ENCODE results near the gene CHST3.

Gene CHST3

GRCh38 chr10:72016608-72017300 lies 52.6 kb downstream of the CHST3 start:
- no peak overlapping the region for H3K4me3 ChIP-seq (ENCODE audit: low read depth, low read length)
- TF ChIP-seq CTCF (IDR thresholded peaks at IDR 0.05; ENCODE audit: low read depth, low read length): no peak

- TF ChIP-seq CTCF (IDR thresholded peaks at IDR 0.05; ENCODE audit: low read depth, low read length): no peak
- H3K4me3 ChIP-seq (ENCODE audit: low read depth, low read length): no peak overlapping the region
These were observed 55.1 kb downstream of the CHST3 start for GRCh38 chr10:72019085-72019876.

GRCh38 chr10:72020914-72021809 lies 57.0 kb downstream of the CHST3 start:
- TF ChIP-seq CTCF (IDR thresholded peaks at IDR 0.05; ENCODE audit: low read depth, low read length): no peak
- H3K4me3 ChIP-seq (ENCODE audit: low read depth, low read length): no peak overlapping the region

- no peak for TF ChIP-seq CTCF (IDR thresholded peaks at IDR 0.05; ENCODE audit: low read depth, low read length)
- H3K4me3 ChIP-seq (ENCODE audit: low read depth, low read length): no peak overlapping the region
These were observed 58.0 kb downstream of the CHST3 start for GRCh38 chr10:72022228-72022627.

GRCh38 chr10:72024596-72024995 lies 60.4 kb downstream of the CHST3 start:
- no peak for TF ChIP-seq CTCF (IDR thresholded peaks at IDR 0.05; ENCODE audit: low read depth, low read length)
- H3K4me3 ChIP-seq (ENCODE audit: low read depth, low read length): no peak overlapping the region

- no peak overlapping the region for H3K4me3 ChIP-seq (ENCODE audit: low read depth, low read length)
- TF ChIP-seq CTCF (IDR thresholded peaks at IDR 0.05; ENCODE audit: low read depth, low read length): no peak
These were observed 61.2 kb downstream of the CHST3 start for GRCh38 chr10:72025400-72025799.

Data from WI38 (cell line).